Transverse colon (tissue), 4 donors: ENCODE measurements around the gene LHX2. TPM values are rescaled to one million over a fixed set of nuclear protein-coding genes. Genes with fewer than 3 reads are reported as not detected.

Experiments
- DNase-seq: peaks from one replicate; pipeline ENCODE4 v3.0.0-alpha.2; 2019
- H3K27ac ChIP-seq, 4 donors: fragments of 200-600 bp; sonication (generic); 2 replicates each; pipeline ENCODE4 v1.5.1; 2016 to 2018; ENCODE audit warnings: inconsistent platforms in 4 of 4
- H3K27me3 ChIP-seq: fragments of 200-600 bp; sonication (generic); 2 replicates; pipeline ENCODE4 v1.5.1; 2017; ENCODE audit warnings: inconsistent platforms
- H3K36me3 ChIP-seq, 4 donors: fragments of 200-600 bp; sonication (generic); 2 replicates each; pipeline ENCODE4 v1.5.1; 2017 to 2019; ENCODE audit warnings: inconsistent platforms in 4 of 4
- H3K4me1 ChIP-seq, 4 donors: fragments of 200-600 bp; sonication (generic); 2 replicates each; pipeline ENCODE4 v1.5.1; 2017 to 2020; ENCODE audit warnings: inconsistent platforms in 4 of 4
- H3K4me3 ChIP-seq, 4 donors: fragments of 200-600 bp; sonication (generic); 1 replicate in 1 of 4; 2 replicates in 3 of 4; pipeline versions ENCODE4 v1.5.1 to v1.6.1; 2017 to 2019; ENCODE audit warnings: inconsistent platforms in 4 of 4
- H3K9me3 ChIP-seq, 2 donors: fragments of 200-600 bp; sonication (generic); 2 replicates each; pipeline ENCODE4 v1.5.1; 2017 to 2019; ENCODE audit warnings: inconsistent platforms in 2 of 2
- EP300 ChIP-seq: sonication (generic); formaldehyde crosslinking; IDR thresholded peaks from one replicate; pipeline ENCODE4 v1.6.1; 2017; ENCODE audit warnings: antibody characterized with exemption, low read depth
- POLR2A ChIP-seq: fragments of 450-650 bp; IDR thresholded peaks from one replicate; pipeline ENCODE4 v1.6.1; 2016; ENCODE audit warnings: antibody characterized with exemption, mild to moderate bottlenecking, moderate library complexity
- POLR2AphosphoS5 ChIP-seq, 3 donors: sonication (generic); formaldehyde crosslinking; IDR thresholded peaks; one replicate each; pipeline ENCODE4 v1.6.1; 2016; ENCODE audit warnings: antibody characterized with exemption in 3 of 3
- WGBS, 2 donors: methylation state at CpG; one replicate each; pipeline ENCODE4 v1.1.5; 2018; ENCODE audit warnings: low coverage in 1 of 2; 5-methylcytosine and 5-hydroxymethylcytosine counted together
- in situ Hi-C, 4 donors: fragments of 200-750 bp; cut with MboI; loops; one replicate each; pipeline versions ENCODE4 v1.15.0 to v1.15.1; 2017; ENCODE audit warnings: low sequenced_read_pairs in 3 of 4, low pct_ligation_motif_present in 1 of 4, low pct_unique_long_range_greater_than_20kb in 1 of 4
- intact Hi-C: fragments of 100-400 bp; cut with DNase I; formaldehyde crosslinking; loops from one replicate; pipeline ENCODE4 v1.15.1; 2023; ENCODE audit warnings: low total_unique reads
- total RNA-seq, 4 donors: library from RNA; depleted of rRNA; stranded (reverse); fragments of >200 nt; gene quantifications; one replicate each; pipeline ENCODE4 v1.1.0, GENCODE V29; 2016
- TF ChIP-seq, protein P1 (sequence below), 5 experiments: fragments of 200-600 bp in 3 of 5; fragments of 450-650 bp in 2 of 5; sonication (generic) in 3 of 5; IDR thresholded peaks; 1 replicate in 2 of 5; 2 replicates in 3 of 5; pipeline ENCODE4 v1.5.1; 2016 to 2017; ENCODE audit warnings: antibody characterized with exemption in 5 of 5, inconsistent platforms in 3 of 5, mild to moderate bottlenecking in 2 of 5, moderate library complexity in 1 of 5

Gene LHX2
- total RNA-seq, 4 donors from 2014 or later = not detected

DNA sequence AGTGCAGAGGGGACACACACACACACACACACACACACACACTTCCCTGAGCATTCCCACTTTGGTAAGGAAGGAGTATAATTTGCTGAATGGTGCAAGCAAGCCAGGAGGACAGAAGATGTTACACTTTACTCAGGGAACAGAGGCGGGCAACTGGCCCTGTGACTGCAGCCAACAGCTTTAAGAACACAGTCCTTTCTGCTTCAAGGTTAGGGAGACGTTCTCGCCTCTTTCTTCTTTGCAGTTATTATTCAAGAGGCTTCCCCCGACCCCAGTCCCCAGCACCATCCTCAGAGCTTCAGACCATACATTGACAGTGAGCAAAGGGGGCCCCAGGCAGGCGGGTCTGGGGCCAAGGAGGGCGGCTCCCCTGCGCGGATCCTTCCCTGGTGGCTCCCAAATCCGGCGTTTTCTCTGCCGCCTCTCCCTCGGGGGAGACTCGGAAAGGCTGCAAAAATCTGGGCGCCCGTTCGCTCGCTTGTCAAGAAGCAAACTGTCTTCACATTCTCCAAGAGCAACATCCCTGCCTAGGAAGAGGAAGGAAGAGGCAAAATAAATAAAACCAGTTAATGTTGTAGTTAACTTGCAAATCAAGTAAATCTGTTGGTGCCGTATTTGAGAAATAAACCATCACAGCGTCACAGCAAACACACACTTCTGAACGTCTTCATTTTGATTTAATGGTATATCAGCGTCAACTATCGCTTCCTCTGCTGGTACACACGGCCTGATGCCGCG lies 3.8 kb upstream of the LHX2 start:
- Histone ChIP-seq H3K36me3 (no peaks in the 10 kb centered on the region), H3K4me1 (peaks cover 6 to 40% (median 30%) of the 10 kb centered on the region in 4 donors), H3K27me3 (peaks cover 100% of the 10 kb centered on the region), H3K9me3 (no peaks in the 10 kb centered on the region), H3K4me3 (no peak overlapping the region), H3K27ac (no peak overlapping the region)
- in situ Hi-C loops = no loop called here
- intact Hi-C loops = no loop called here
- no peak for DNase-seq
- 6 to 16% methylated on average over 3 to 25 of the region's 25 CpGs for WGBS, 2 donors
- TF ChIP-seq, protein P1, sequence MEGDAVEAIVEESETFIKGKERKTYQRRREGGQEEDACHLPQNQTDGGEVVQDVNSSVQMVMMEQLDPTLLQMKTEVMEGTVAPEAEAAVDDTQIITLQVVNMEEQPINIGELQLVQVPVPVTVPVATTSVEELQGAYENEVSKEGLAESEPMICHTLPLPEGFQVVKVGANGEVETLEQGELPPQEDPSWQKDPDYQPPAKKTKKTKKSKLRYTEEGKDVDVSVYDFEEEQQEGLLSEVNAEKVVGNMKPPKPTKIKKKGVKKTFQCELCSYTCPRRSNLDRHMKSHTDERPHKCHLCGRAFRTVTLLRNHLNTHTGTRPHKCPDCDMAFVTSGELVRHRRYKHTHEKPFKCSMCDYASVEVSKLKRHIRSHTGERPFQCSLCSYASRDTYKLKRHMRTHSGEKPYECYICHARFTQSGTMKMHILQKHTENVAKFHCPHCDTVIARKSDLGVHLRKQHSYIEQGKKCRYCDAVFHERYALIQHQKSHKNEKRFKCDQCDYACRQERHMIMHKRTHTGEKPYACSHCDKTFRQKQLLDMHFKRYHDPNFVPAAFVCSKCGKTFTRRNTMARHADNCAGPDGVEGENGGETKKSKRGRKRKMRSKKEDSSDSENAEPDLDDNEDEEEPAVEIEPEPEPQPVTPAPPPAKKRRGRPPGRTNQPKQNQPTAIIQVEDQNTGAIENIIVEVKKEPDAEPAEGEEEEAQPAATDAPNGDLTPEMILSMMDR (IDR thresholded peaks at IDR 0.05) = no peak
- TF ChIP-seq POLR2AphosphoS5 (IDR thresholded peaks at IDR 0.05) (no peak), EP300 (no peak), POLR2A (no peak)

GRCh38 chr9:124008303-124008693 lies 3.3 kb upstream of the LHX2 start:
- in situ Hi-C loops (no loop called here), intact Hi-C loops (no loop called here)
- Histone ChIP-seq H3K9me3 (no peaks in the 10 kb centered on the region), H3K36me3 (no peaks in the 10 kb centered on the region), H3K27me3 (peaks cover 100% of the 10 kb centered on the region), H3K4me3 (peak overlapping the region in 1 of 4 donors; percentile 1), H3K4me1 (peaks cover 9 to 44% (median 33%) of the 10 kb centered on the region in 4 donors), H3K27ac (no peak overlapping the region)
- no peak for DNase-seq
- TF ChIP-seq POLR2AphosphoS5 (IDR thresholded peaks at IDR 0.05) = no peak
- no peak for TF ChIP-seq POLR2A
- TF ChIP-seq EP300 = no peak
- TF ChIP-seq, protein P1 (IDR thresholded peaks at IDR 0.05) = no peak
- 1% methylated on average over 38 of the region's 38 CpGs; no CpG with 5 or more reads in 1 of the 2 donors for WGBS, 2 donors

GRCh38 chr9:124008694-124009530 lies 2.7 kb upstream of the LHX2 start:
- peaks cover 9 to 44% (median 33%) of the 10 kb centered on the region in 4 donors for H3K4me1 ChIP-seq
- intact Hi-C loops (no loop called here), in situ Hi-C loops (no loop called here)
- TF ChIP-seq EP300 (no peak), POLR2A (no peak), POLR2AphosphoS5 (IDR thresholded peaks at IDR 0.05) (no peak)
- TF ChIP-seq, protein P1 (IDR thresholded peaks at IDR 0.05) = no peak
- 7% methylated on average over 60 of the region's 65 CpGs; no CpG with 5 or more reads in 1 of the 2 donors for WGBS, 2 donors
- no peaks in the 10 kb centered on the region for H3K9me3 ChIP-seq
- no peak for DNase-seq
- no peak overlapping the region for H3K4me3 ChIP-seq
- H3K27me3 ChIP-seq = peaks cover 100% of the 10 kb centered on the region
- no peak overlapping the region for H3K27ac ChIP-seq
- H3K36me3 ChIP-seq = no peaks in the 10 kb centered on the region

GRCh38 chr9:124009531-124010217 lies 1.9 kb upstream of the LHX2 start:
- H3K27ac ChIP-seq = no peak overlapping the region
- 8% methylated on average over 29 of the region's 29 CpGs; no CpG with 5 or more reads in 1 of the 2 donors for WGBS, 2 donors
- no peaks in the 10 kb centered on the region for H3K9me3 ChIP-seq
- H3K4me3 ChIP-seq = no peak overlapping the region
- no peaks in the 10 kb centered on the region for H3K36me3 ChIP-seq
- in situ Hi-C loops (no loop called here), intact Hi-C loops (no loop called here)
- H3K4me1 ChIP-seq = peaks cover 9 to 44% (median 33%) of the 10 kb centered on the region in 4 donors
- TF ChIP-seq, protein P1 (IDR thresholded peaks at IDR 0.05) = no peak
- no peak for TF ChIP-seq POLR2A
- DNase-seq = no peak
- peaks cover 100% of the 10 kb centered on the region for H3K27me3 ChIP-seq
